PC-9 (cell line): ENCODE results near the gene MECP2. TPM values are rescaled to one million over a fixed set of nuclear protein-coding genes. Genes with fewer than 3 reads are reported as not detected.

ENCODE experiments used
- BruUV-seq: library from RNA; stranded (reverse); fragments of 400-500 nt; replicated peaks from 2 replicates; lab custom pipeline; 2021; lab: Mats Ljungman, UMichigan
- CTCF ChIA-PET: fragments of 300-600 bp; sonication (Branson Sonifier 250); formaldehyde crosslinking; loops from one replicate; lab custom pipeline; 2022; ENCODE audit warnings: antibody characterized with exemption; lab: Charles Lee
- POLR2A ChIA-PET: fragments of 300-600 bp; sonication (Branson Sonifier 250); formaldehyde crosslinking; loops from one replicate; lab custom pipeline; 2022; ENCODE audit warnings: antibody characterized with exemption; ENCODE audit not compliant: unreplicated experiment; lab: Charles Lee
- DNase-seq, 2 experiments: peaks; one replicate each; pipeline versions ENCODE4 v3.0.0 to v3.0.0-alpha.2; 2015 to 2022; ENCODE audit warnings: mixed read lengths in 1 of 2
- H2AFZ ChIP-seq: fragments of 200-600 bp; sonication (generic); 2 replicates; pipeline ENCODE4 v1.8.1; 2017; ENCODE audit warnings: antibody characterized with exemption
- H3F3A ChIP-seq: fragments of 200-600 bp; sonication (generic); 2 replicates; pipeline ENCODE4 v1.8.1; 2017; ENCODE audit warnings: antibody characterized with exemption, mild to moderate bottlenecking, low read depth; ENCODE audit not compliant: insufficient read depth
- H3K27ac ChIP-seq: fragments of 200-600 bp; sonication (generic); 2 replicates; pipeline ENCODE4 v1.6.1; 2016; ENCODE audit warnings: mixed run types
- H3K27me3 ChIP-seq: fragments of 200-600 bp; sonication (generic); 2 replicates; pipeline ENCODE4 v1.6.1; 2016; ENCODE audit warnings: low read depth, mixed run types; ENCODE audit not compliant: insufficient read depth
- H3K36me3 ChIP-seq: fragments of 200-600 bp; sonication (generic); 2 replicates; pipeline ENCODE4 v1.6.1; 2016; ENCODE audit warnings: low read depth, mixed run types
- H3K4me1 ChIP-seq: fragments of 200-600 bp; sonication (generic); replicated peaks from 2 replicates; pipeline ENCODE4 v1.6.1; 2016; ENCODE audit warnings: mixed run types; ENCODE audit not compliant: insufficient read depth
- H3K4me2 ChIP-seq: fragments of 200-600 bp; sonication (generic); 2 replicates; pipeline ENCODE4 v1.6.1; 2017; ENCODE audit warnings: mixed run types
- H3K4me3 ChIP-seq: fragments of 200-600 bp; sonication (generic); 2 replicates; pipeline ENCODE4 v1.6.1; 2016; ENCODE audit warnings: mixed run types
- H3K79me2 ChIP-seq: fragments of 200-600 bp; sonication (generic); 2 replicates; pipeline ENCODE4 v1.6.1; 2017; ENCODE audit warnings: low read depth, mixed run types
- H3K9me2 ChIP-seq: fragments of 200-600 bp; sonication (generic); 2 replicates; pipeline ENCODE4 v1.8.1; 2017; ENCODE audit warnings: mild to moderate bottlenecking; ENCODE audit not compliant: insufficient read depth
- H3K9me3 ChIP-seq: fragments of 200-600 bp; sonication (generic); 2 replicates; pipeline ENCODE4 v1.8.1; 2016; ENCODE audit warnings: low read depth; ENCODE audit not compliant: insufficient read depth
- H4K20me1 ChIP-seq: fragments of 200-600 bp; sonication (generic); 2 replicates; pipeline ENCODE4 v1.8.1; 2017; ENCODE audit not compliant: insufficient read depth
- EZH2 ChIP-seq: fragments of 200-600 bp; sonication (generic); IDR thresholded peaks from 2 replicates; pipeline ENCODE4 v1.8.0; 2017; ENCODE audit warnings: antibody characterized with exemption, low read depth
- intact Hi-C: fragments of 100-400 bp; cut with micrococcal nuclease; formaldehyde crosslinking; loops from one replicate; pipeline ENCODE4 v1.10.0; 2022; ENCODE audit not compliant: unreplicated experiment
- total RNA-seq: library from RNA; stranded (reverse); gene quantifications from 2 replicates; pipeline ENCODE4 v1.2.3, GENCODE V29; 2021
- TF ChIP-seq, protein P1 (sequence below): fragments of 200-600 bp; sonication (generic); conservative IDR thresholded peaks from 2 replicates; pipeline ENCODE4 v1.6.1; 2017; ENCODE audit warnings: mixed run types, antibody characterized with exemption, mild to moderate bottlenecking, moderate library complexity

The MECP2 gene
- total RNA-seq, 1 experiment from 2014 or later: 85.6 TPM

GRCh38 chrX:154049209-154050112 lies 48.1 kb downstream of the MECP2 start:
- Histone ChIP-seq H3K9me2 (no peaks in the 10 kb centered on the region), H3K27ac (no peak overlapping the region), H3K79me2 (0 out of 2 replicates have a peak, but pooled peaks cover 29% of the 10 kb centered on the region), H3F3A (no peaks in the 10 kb centered on the region), H3K4me1 (0 out of 2 replicates have a peak, but pooled peaks cover 3% of the 10 kb centered on the region), H3K4me3 (no peak overlapping the region), H3K4me2 (no peak overlapping the region), H3K9me3 (no peaks in the 10 kb centered on the region), H2AFZ (no peak overlapping the region), H4K20me1 (peaks cover 28% of the 10 kb centered on the region), H3K27me3 (no peaks in the 10 kb centered on the region), H3K36me3 (no peaks in the 10 kb centered on the region)
- no TSS peak for BruUV-seq
- POLR2A ChIA-PET: no interaction called here
- no peak for DNase-seq
- intact Hi-C loops: no loop called here
- TF ChIP-seq EZH2: no peak
- TF ChIP-seq, protein P1, sequence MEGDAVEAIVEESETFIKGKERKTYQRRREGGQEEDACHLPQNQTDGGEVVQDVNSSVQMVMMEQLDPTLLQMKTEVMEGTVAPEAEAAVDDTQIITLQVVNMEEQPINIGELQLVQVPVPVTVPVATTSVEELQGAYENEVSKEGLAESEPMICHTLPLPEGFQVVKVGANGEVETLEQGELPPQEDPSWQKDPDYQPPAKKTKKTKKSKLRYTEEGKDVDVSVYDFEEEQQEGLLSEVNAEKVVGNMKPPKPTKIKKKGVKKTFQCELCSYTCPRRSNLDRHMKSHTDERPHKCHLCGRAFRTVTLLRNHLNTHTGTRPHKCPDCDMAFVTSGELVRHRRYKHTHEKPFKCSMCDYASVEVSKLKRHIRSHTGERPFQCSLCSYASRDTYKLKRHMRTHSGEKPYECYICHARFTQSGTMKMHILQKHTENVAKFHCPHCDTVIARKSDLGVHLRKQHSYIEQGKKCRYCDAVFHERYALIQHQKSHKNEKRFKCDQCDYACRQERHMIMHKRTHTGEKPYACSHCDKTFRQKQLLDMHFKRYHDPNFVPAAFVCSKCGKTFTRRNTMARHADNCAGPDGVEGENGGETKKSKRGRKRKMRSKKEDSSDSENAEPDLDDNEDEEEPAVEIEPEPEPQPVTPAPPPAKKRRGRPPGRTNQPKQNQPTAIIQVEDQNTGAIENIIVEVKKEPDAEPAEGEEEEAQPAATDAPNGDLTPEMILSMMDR: no peak
- CTCF ChIA-PET: interaction anchor here (0.6 kb wide), 1 partner anchor 101 kb away, joined by 3 read pairs; no protein-coding TSS in a partner anchor

- ChIA-PET POLR2A (interaction anchor here (0.6 kb wide), 1 partner anchor 74 kb away, joined by 4 read pairs; no protein-coding TSS in a partner anchor), CTCF (interaction anchor here (0.6 kb wide), 1 partner anchor 100 kb away, joined by 3 read pairs; no protein-coding TSS in a partner anchor)
- DNase-seq: no peak
- Histone ChIP-seq H4K20me1 (peaks cover 32% of the 10 kb centered on the region), H3K4me1 (0 out of 2 replicates have a peak, but pooled peaks cover 3% of the 10 kb centered on the region), H3K4me2 (no peak overlapping the region), H3K4me3 (no peak overlapping the region), H3K79me2 (0 out of 2 replicates have a peak, but pooled peaks cover 29% of the 10 kb centered on the region), H3K27me3 (no peaks in the 10 kb centered on the region), H2AFZ (no peak overlapping the region), H3K27ac (no peak overlapping the region), H3K9me3 (no peaks in the 10 kb centered on the region), H3K9me2 (no peaks in the 10 kb centered on the region), H3F3A (no peaks in the 10 kb centered on the region), H3K36me3 (no peaks in the 10 kb centered on the region)
- intact Hi-C loops: no loop called here
- no peak for TF ChIP-seq EZH2
- TF ChIP-seq, protein P1: no peak
- no TSS peak for BruUV-seq
These were observed 49.1 kb downstream of the MECP2 start for GRCh38 chrX:154048398-154048797.

DNA sequence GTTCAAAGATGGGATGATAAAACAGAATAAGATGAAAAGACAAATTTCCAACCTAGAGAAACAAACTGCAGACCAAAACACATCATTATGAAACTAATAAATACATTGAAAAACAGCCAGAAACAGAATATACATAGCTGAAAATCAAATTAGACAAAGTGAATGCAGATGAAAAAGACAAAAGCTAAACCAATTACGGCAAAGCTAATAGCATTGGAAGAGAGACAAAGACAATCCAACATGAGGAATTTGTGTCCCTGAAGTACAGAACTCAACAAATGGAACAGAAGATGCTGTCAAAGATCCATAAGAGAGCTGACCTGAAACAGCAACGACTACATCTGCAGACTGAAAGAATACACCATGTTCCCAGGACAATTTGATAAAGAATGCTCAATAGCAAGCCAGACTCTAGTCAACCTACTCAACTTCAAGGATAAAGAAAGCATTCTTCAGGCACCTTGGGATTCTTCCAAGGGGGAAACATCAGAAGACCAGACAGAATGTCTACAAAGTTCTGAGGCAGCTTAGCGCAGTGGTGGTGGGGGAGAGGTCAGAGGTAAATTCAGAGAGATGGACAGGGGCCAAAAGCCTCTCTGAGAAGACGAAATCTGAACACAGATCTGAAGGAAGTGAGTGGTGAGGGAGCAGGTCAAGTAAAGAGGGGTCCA lies 50.4 kb downstream of the MECP2 start:
- H3K4me2 ChIP-seq: no peak overlapping the region
- H3K36me3 ChIP-seq: no peaks in the 10 kb centered on the region
- no peaks in the 10 kb centered on the region for H3K9me2 ChIP-seq
- peaks cover 32% of the 10 kb centered on the region for H4K20me1 ChIP-seq
- H3K4me1 ChIP-seq: 0 out of 2 replicates have a peak, but pooled peaks cover 3% of the 10 kb centered on the region
- H2AFZ ChIP-seq: no peak overlapping the region
- no peak overlapping the region for H3K27ac ChIP-seq
- no TSS peak for BruUV-seq
- 0 out of 2 replicates have a peak, but pooled peaks cover 29% of the 10 kb centered on the region for H3K79me2 ChIP-seq
- H3F3A ChIP-seq: no peaks in the 10 kb centered on the region
- H3K9me3 ChIP-seq: no peaks in the 10 kb centered on the region
- H3K27me3 ChIP-seq: no peaks in the 10 kb centered on the region
- no peak for TF ChIP-seq EZH2
- TF ChIP-seq, protein P1: no peak
- intact Hi-C loops: no loop called here
- DNase-seq: no peak
- CTCF ChIA-PET: no interaction called here
- POLR2A ChIA-PET: no interaction called here
- H3K4me3 ChIP-seq: no peak overlapping the region
